Immature natural killer cell (primary cell): Measurements from ENCODE around the gene LORICRIN. TPM values are rescaled to one million over a fixed set of nuclear protein-coding genes. Genes with fewer than 3 reads are reported as not detected.

Source experiments
- DNase-seq, 3 donors: peaks; one replicate each; pipeline ENCODE4 v3.0.0; 2022; ENCODE audit warnings: mixed read lengths in 1 of 3
- H3K27ac Mint-ChIP-seq, 6 donors: one replicate each; pipeline ENCODE4 v1.8.0; 2020; ENCODE audit warnings: mixed read lengths in 6 of 6, mild to moderate bottlenecking in 5 of 6, inconsistent platforms in 4 of 6, moderate library complexity in 3 of 6
- H3K27me3 Mint-ChIP-seq, 3 donors: one replicate each; pipeline ENCODE4 v1.8.0; 2020 to 2021; ENCODE audit warnings: low read depth in 3 of 3, mild to moderate bottlenecking in 3 of 3, mixed read lengths in 3 of 3, moderate library complexity in 3 of 3, inconsistent platforms in 1 of 3
- H3K36me3 Mint-ChIP-seq, 3 donors: one replicate each; pipeline ENCODE4 v1.8.0; 2020; ENCODE audit warnings: mixed read lengths in 3 of 3, inconsistent platforms in 2 of 3, mild to moderate bottlenecking in 2 of 3
- H3K4me1 Mint-ChIP-seq, 2 donors: one replicate each; pipeline ENCODE4 v1.8.0; 2020; ENCODE audit warnings: inconsistent platforms in 2 of 2, mild to moderate bottlenecking in 2 of 2, mixed read lengths in 2 of 2, moderate library complexity in 1 of 2
- H3K4me3 Mint-ChIP-seq, 5 donors: one replicate each; pipeline ENCODE4 v1.8.0; 2020; ENCODE audit warnings: mild to moderate bottlenecking in 5 of 5, mixed read lengths in 5 of 5, inconsistent platforms in 3 of 5, moderate library complexity in 3 of 5
- H3K9me3 Mint-ChIP-seq, 6 donors: one replicate each; pipeline ENCODE4 v1.8.0; 2020; ENCODE audit warnings: mild to moderate bottlenecking in 6 of 6, mixed read lengths in 6 of 6, inconsistent platforms in 4 of 6, moderate library complexity in 3 of 6
- polyA plus RNA-seq, 3 donors: library from polyadenylated mRNA; unstranded; fragments of 300-500 nt; fragmentation: Illumina TruSeq; gene quantifications; one replicate each; pipeline ENCODE4 v1.2.3, GENCODE V29; 2021

The LORICRIN gene
- polyA plus RNA-seq, 3 donors from 2014 or later, result not detected

- DNase-seq, result no peak
- peaks cover under 1 to 11% (median under 1%) of the 10 kb centered on the region in 3 donors for H3K27me3 Mint-ChIP-seq
- H3K4me1 Mint-ChIP-seq, result peaks cover 4 to 6% of the 10 kb centered on the region in 2 donors
- no peaks in the 10 kb centered on the region for H3K36me3 Mint-ChIP-seq
- no peaks in the 10 kb centered on the region for H3K9me3 Mint-ChIP-seq
- no peak overlapping the region for H3K27ac Mint-ChIP-seq
- no peak overlapping the region for H3K4me3 Mint-ChIP-seq
Observed at GRCh38 chr1:153293851-153294250, 34.4 kb downstream of the LORICRIN start.

DNA sequence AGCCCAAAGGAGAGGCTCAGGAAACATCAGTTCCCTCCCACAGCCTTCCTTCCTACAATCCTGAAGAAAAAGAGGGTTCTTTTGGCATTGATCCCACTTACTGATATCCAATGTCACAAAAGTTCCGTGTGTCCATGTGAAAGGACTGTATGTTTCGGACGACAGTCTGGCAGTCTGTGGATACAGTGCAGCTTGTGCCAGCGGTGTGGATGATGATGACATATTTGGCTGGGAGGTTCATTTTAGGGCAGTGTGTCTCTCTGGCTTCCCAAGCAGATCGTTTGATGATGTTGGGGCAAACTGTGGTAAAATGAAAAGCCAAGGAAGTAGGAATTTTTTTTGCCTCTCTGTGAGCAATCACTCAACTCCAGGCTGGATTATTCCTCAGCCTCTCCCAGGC is 42.8 kb downstream of the LORICRIN start:
- no peak for DNase-seq
- Mint-ChIP-seq H3K4me3 (no peak overlapping the region), H3K27ac (no peak overlapping the region), H3K9me3 (no peaks in the 10 kb centered on the region), H3K36me3 (no peaks in the 10 kb centered on the region), H3K27me3 (peaks cover 3 to 4% (median 4%) of the 10 kb centered on the region in 3 donors), H3K4me1 (no peaks in the 10 kb centered on the region)

DNA sequence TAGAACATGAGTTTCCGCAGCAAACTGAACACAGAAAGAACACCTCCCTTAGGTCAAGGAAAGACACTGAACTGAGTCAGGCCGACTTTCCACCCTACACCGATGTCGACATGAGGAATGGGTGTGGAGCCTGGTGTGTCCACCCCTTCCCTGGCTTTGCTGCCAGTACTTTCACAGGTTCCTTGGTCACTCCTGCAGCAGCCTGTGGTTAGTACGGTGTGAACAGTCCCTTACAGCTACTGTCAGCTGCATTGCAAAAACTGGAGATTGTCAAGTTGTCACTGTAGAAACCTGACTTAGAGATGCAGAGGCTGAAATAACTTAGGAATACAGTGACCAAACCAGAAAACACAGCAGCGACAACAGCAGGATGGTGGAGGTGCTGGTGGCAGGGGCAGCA is 46.2 kb downstream of the LORICRIN start:
- H3K36me3 Mint-ChIP-seq, result no peaks in the 10 kb centered on the region
- no peaks in the 10 kb centered on the region for H3K9me3 Mint-ChIP-seq
- no peaks in the 10 kb centered on the region for H3K4me1 Mint-ChIP-seq
- H3K27ac Mint-ChIP-seq, result no peak overlapping the region
- peaks cover 0 to 3% (median 2%) of the 10 kb centered on the region in 3 donors for H3K27me3 Mint-ChIP-seq
- no peak for DNase-seq
- H3K4me3 Mint-ChIP-seq, result no peak overlapping the region

DNA sequence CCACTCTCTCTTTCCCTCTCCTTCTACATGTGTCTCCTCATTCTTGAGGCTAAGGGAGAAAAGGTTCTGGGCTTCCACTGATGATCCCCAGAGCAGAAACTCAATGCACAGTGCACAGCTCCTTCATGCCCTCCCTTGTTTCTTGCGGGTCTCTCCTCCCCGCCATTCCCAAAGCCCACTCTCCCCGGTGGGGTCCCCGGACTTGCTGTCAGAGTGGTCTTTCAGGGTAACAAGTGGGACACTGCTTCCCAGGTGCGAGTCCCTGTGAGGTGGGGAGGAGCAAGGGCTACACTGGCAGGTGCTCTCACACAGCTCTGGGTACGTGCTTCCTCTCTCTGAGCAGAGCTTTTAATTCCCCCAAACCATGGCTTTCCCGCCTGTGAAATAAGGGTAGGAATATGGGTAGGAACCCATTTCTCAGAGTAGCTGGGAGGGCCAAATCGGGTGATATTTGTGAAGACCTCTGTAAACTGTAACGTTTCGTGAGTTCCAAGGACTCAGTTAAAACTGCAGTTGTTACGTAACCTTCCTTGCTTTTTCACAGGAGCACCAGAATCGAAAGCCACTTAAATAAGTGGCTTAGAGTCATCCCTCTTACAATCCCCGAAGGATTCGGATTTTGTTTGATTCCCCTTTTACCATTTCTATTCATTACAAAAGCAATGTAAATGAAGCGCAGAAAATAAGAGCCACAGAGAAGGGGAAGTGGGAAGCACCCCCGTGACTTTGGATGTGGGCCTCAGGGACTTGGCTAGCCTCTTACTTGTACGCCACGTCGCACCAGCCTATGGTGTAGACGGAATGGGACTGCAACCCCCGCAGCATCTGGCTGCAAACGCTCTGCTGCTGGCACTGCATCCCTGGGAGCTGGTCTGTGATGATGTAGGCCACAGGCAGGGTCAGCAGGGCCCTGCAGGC is 47.1 kb downstream of the LORICRIN start:
- H3K9me3 Mint-ChIP-seq, result no peaks in the 10 kb centered on the region
- H3K27me3 Mint-ChIP-seq, result peaks cover 0 to 3% (median 2%) of the 10 kb centered on the region in 3 donors
- no peak overlapping the region for H3K27ac Mint-ChIP-seq
- no peaks in the 10 kb centered on the region for H3K36me3 Mint-ChIP-seq
- no peaks in the 10 kb centered on the region for H3K4me1 Mint-ChIP-seq
- H3K4me3 Mint-ChIP-seq, result no peak overlapping the region
- no peak for DNase-seq

DNA sequence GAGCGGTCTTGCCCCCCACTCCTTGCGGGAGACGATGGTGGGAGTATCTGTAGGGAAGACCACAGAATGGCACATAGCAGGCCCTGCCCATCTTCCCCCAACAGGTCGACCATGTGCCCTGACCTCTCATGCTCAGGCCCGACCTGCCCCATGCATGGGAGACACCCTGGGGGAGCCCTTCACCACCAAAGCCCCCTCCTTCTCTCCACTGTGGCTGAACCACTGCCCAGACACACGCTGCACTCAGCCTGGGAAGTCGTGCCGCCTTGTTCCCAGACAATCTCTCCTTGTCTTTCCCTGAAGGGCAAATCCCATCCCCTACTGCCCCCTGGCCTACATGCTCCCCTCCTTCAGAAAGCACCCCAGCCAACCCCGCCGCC is 47.7 kb downstream of the LORICRIN start:
- H3K27me3 Mint-ChIP-seq, result peaks cover 0 to 7% (median 2%) of the 10 kb centered on the region in 3 donors
- DNase-seq, result no peak
- no peak overlapping the region for H3K27ac Mint-ChIP-seq
- no peaks in the 10 kb centered on the region for H3K9me3 Mint-ChIP-seq
- H3K4me1 Mint-ChIP-seq, result no peaks in the 10 kb centered on the region
- H3K36me3 Mint-ChIP-seq, result no peaks in the 10 kb centered on the region
- no peak overlapping the region for H3K4me3 Mint-ChIP-seq

DNA sequence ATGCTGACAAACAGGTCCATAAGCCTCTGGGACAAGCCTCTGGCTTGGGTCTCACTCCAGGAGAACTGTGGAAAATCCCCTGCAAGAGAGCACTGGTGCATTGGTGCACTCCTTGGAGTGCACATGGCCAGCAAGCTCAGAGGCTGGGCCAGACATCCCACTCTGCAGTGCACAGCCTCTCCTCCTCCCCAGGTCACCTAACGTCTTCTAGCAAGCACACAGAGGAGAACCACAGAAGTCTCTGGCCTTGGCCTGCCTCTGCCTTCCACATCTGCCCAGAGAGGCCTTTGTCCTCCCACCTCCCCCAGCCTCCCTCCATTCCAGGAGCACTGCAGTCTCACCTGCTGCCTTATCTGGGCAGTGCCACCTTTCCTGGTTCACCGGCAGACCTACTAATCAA is 49.1 kb downstream of the LORICRIN start:
- no peak overlapping the region for H3K27ac Mint-ChIP-seq

DNA sequence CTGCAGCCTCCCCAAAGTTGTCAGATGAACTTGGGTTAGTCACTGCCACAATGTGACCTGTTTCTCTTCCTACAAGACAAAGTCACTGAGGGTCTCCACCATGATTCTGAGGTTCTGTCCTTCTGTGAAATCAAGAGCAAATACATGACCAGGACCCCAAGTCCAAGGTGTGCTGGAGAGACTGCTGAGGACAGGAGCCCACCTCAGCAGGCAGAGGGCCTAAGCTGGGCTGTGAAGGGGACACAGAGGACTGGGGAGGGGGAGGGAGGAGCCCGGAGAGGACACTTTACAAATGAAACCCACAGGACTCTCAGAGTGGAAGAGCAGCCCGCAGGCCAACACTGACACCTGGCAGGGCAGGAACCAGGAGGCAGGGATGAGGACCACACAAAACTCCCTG is 50.0 kb downstream of the LORICRIN start:
- peaks cover 0 to 7% (median 0%) of the 10 kb centered on the region in 3 donors for H3K27me3 Mint-ChIP-seq
- no peak overlapping the region for H3K27ac Mint-ChIP-seq
- no peaks in the 10 kb centered on the region for H3K9me3 Mint-ChIP-seq
- H3K4me1 Mint-ChIP-seq, result no peaks in the 10 kb centered on the region
- no peak overlapping the region for H3K4me3 Mint-ChIP-seq
- H3K36me3 Mint-ChIP-seq, result no peaks in the 10 kb centered on the region
- DNase-seq, result no peak

More for the DNA sequence above, 49.1 kb downstream of the LORICRIN start:
- H3K4me3 Mint-ChIP-seq, result no peak overlapping the region
- H3K36me3 Mint-ChIP-seq, result no peaks in the 10 kb centered on the region
- H3K27me3 Mint-ChIP-seq, result peaks cover 0 to 7% (median 2%) of the 10 kb centered on the region in 3 donors
- no peak for DNase-seq
- no peaks in the 10 kb centered on the region for H3K4me1 Mint-ChIP-seq
- H3K9me3 Mint-ChIP-seq, result no peaks in the 10 kb centered on the region

DNA sequence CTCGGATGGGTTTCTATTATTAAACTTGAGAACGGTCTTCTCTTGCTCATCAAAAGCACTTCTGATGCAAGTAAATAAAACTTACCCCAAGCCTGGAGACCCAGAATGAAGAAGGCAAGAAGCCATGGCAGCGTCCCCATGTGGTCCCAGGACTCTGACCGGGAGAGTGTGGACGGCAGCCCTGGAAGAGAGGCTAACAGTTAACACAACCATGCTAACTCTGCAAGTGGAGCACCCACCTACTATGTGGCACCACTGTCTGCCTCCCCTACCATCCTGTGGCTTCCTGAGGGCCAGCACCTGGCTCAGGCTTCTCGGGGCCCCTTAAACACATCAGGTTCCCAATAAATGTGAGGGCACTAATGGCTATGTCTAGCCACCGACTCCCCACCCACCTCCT is 51.0 kb downstream of the LORICRIN start:
- H3K27me3 Mint-ChIP-seq, result peaks cover 2 to 7% (median 3%) of the 10 kb centered on the region in 3 donors
- no peak overlapping the region for H3K27ac Mint-ChIP-seq
- DNase-seq, result no peak
- H3K4me3 Mint-ChIP-seq, result no peak overlapping the region
- no peaks in the 10 kb centered on the region for H3K4me1 Mint-ChIP-seq
- H3K9me3 Mint-ChIP-seq, result no peaks in the 10 kb centered on the region
- no peaks in the 10 kb centered on the region for H3K36me3 Mint-ChIP-seq

Other genes with a start within 250 kb of the LORICRIN start
- not detected for gene SPRR1B, start 228.5 kb upstream of the LORICRIN start, polyA plus RNA-seq
- not detected for gene SPRR2D, start 218.6 kb upstream of the LORICRIN start, polyA plus RNA-seq
- not detected for gene SPRR2A, start 202.2 kb upstream of the LORICRIN start, polyA plus RNA-seq
- not detected for gene SPRR2B, start 188.1 kb upstream of the LORICRIN start, polyA plus RNA-seq
- not detected for gene SPRR2E, start 165.2 kb upstream of the LORICRIN start, polyA plus RNA-seq
- gene SPRR2F, start 146.2 kb upstream of the LORICRIN start, polyA plus RNA-seq, result not detected
- not detected for gene SPRR2G, start 108.8 kb upstream of the LORICRIN start, polyA plus RNA-seq
- not detected for gene LELP1, start 56.3 kb upstream of the LORICRIN start, polyA plus RNA-seq
- gene PRR9, start 42.1 kb upstream of the LORICRIN start, polyA plus RNA-seq, result not detected
- gene PGLYRP3, start 53.3 kb downstream of the LORICRIN start, polyA plus RNA-seq, result not detected
- not detected for gene PGLYRP4, start 89.2 kb downstream of the LORICRIN start, polyA plus RNA-seq
- 100 to 1,000 TPM in 1 of 3 donors, 10 to 100 TPM in 2; 38.1 to 109 (median 86.0) TPM for gene S100A9, start 98.2 kb downstream of the LORICRIN start, polyA plus RNA-seq
- 1 to 10 TPM in 2 of 3 donors, under 1 TPM in 1; 0.87 to 3.8 (median 2.6) TPM for gene S100A12, start 115.9 kb downstream of the LORICRIN start, polyA plus RNA-seq
- 10 to 100 TPM; 20.3 to 43.5 (median 40.3) TPM for gene S100A8, start 131.4 kb downstream of the LORICRIN start, polyA plus RNA-seq
- gene S100A7A, start 156.8 kb downstream of the LORICRIN start, polyA plus RNA-seq, result not detected
- gene S100A7, start 201.0 kb downstream of the LORICRIN start, polyA plus RNA-seq, result not detected